ENCODE measurements around the gene ATP7B.

Gene ATP7B

GRCh38 chr13:51937320-51938290 is 73.6 kb downstream of the ATP7B start:
- H3K4me3 ChIP-seq, result no peak overlapping the region
- DNase-seq (ENCODE audit: low spot score), result no peak
- no peak overlapping the region for H3K27ac ChIP-seq
- no peak for TF ChIP-seq CTCF (IDR thresholded peaks at IDR 0.05)

DNA sequence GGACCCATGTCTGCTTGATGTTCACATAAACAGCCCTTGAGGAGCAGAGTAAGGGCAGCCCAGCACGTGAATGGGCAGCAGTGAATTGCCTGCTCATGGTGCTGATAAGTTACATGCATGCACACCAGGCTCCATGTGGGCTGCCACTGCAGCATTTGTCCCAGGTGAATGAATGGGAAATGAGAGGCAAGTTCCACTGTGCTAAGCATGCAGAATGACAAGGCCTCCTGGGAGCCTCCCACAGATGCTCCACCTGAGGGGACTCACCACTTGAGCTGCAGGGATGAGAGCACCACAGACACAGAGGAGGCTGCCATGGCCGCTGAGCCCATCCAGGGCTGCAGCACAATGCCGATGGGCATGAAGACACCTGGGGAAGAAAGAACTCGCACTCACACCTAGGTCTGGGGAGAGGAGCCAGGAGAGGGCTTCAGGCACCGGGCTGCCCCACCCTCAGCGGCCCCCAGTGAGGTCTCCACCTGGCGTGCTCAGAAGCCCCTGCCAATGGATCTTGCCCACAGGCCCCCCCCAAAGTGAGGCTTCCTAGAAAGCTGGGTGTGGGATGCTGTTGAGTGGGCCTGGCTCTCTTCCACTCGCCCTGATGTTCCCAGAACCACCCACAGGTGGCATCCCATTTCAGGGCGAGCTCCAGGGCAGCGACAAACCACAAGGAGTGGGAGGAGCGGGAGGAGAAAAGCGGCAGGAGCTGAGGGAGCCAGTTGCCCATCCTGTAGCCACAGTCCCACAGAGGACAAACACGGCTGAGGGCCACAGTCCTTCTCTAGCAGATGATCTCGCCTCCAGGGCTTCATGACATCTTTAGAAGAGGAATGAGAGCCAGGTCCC is 75.7 kb downstream of the ATP7B start:
- Histone ChIP-seq H3K4me3 (no peak overlapping the region), H3K27ac (no peak overlapping the region)
- DNase-seq (ENCODE audit: low spot score), result no peak
- TF ChIP-seq CTCF (IDR thresholded peaks at IDR 0.05), result no peak

DNA sequence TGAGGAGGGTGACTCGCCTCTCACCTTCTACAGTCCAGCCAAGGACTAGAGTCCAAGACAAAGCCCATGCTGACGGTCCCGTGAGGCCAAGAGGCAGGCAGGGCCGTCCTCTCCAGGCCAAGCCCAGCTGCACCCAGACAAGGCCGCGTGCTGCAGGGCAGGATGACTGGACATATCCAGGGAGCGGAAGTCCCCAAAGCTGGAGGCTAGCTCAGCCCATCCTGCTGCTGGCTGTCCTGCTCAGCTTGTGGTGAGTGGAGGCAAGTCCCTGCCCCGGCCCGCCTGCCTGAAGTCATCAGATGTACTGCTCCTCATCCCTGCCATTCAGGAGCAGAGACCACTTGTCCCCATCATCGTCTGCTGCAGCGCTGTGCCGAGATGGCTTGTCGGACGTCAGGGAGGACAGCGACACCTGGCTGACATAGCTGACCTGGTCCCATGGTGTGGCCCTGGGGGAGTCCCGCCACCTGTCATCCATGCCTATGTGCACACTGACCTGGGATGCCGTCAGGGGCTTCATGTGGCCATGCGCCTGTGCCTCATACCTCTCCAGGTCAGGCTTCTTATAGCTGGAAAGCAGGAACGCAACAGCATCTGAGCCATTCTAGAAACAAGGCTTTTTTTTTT is 76.7 kb downstream of the ATP7B start:
- no peak for TF ChIP-seq CTCF (IDR thresholded peaks at IDR 0.05)
- no peak for DNase-seq (ENCODE audit: low spot score)
- no peak overlapping the region for H3K27ac ChIP-seq
- no peak overlapping the region for H3K4me3 ChIP-seq

- no peak overlapping the region for H3K27ac ChIP-seq
- TF ChIP-seq CTCF (IDR thresholded peaks at IDR 0.05), result no peak
- H3K4me3 ChIP-seq, result no peak overlapping the region
- DNase-seq (ENCODE audit: low spot score), result peak; percentile 59
These were observed 77.7 kb downstream of the ATP7B start for GRCh38 chr13:51933466-51934058.

DNA sequence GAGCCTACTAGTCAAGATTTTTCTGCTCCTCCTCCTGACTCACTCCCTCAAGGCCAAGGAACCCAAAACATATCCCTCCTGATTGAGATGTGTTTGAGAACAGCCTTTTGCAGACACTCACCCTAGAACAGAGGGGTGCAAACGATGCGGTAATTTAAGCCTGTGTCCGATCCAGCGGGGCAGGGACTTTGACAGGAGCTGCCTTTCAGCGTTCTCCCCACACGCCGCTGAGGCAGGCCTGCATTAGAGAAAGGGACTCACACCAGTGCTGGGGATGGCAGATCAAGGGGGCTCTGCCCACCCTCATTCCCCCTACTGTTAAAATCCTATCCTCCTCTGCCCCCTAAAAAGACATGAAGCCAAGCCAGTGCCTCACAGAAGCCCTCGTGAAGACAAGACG is 79.0 kb downstream of the ATP7B start:
- no peak for TF ChIP-seq CTCF (IDR thresholded peaks at IDR 0.05)
- H3K4me3 ChIP-seq, result no peak overlapping the region
- DNase-seq (ENCODE audit: low spot score), result peak; percentile 35
- H3K27ac ChIP-seq, result no peak overlapping the region

DNA sequence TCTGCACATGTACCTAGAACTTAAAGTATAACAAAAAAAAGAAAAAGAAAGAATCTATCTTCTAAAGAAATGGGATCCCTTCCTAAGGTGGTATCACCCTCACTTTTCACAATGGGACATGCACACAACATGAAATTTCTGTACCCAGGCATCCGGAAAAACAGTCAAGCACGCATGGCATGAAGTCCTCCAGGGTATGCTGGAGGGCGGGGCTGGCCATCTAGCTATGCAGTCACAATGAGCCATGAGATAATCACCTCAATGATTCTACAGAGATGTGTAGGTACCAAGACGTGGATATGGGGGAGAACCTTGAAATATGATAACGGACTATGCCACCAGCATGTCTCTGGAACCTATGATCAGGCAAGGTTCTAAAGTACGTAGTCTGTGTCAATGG is 79.6 kb downstream of the ATP7B start:
- no peak for TF ChIP-seq CTCF (IDR thresholded peaks at IDR 0.05)
- no peak overlapping the region for H3K27ac ChIP-seq
- H3K4me3 ChIP-seq, result no peak overlapping the region
- DNase-seq (ENCODE audit: low spot score), result no peak
